ENCODE data around the gene BRD1. TPM values are rescaled to one million over a fixed set of nuclear protein-coding genes. Genes with fewer than 3 reads are reported as not detected.
"Not testable (repeated sequence)": the region's sequence is repeated elsewhere in the genome, so short reads cannot be mapped to it uniquely, and the experiment has no call there.

BRD1 gene
- total RNA-seq, 1 donor from 2014 or later = 23.6 TPM

DNA sequence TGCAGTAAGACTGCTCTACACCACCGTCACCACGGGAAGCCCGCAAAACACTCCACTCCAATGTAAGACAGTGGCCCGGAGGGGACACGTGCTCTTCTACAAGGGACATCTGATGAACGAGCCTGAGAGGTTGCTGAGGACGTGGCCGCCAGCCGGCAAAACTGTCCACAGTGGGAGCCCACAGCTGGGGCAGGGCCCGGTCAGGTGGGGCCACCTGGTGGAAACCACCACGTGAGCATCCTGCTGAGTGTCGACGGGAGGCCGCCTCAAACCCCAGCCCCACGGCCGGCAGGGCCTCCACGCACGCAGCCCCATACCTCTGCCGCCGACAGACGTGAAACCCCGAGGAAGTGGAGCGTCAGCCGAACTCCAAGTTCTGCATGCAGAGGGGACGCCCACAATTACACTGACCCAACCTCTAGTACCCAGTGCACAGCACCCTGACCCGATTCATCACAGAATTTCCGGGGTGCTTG, 42.6 kb downstream of the BRD1 start:
- no peak for DNase-seq (ENCODE audit: low read depth in 2 of 2)

DNA sequence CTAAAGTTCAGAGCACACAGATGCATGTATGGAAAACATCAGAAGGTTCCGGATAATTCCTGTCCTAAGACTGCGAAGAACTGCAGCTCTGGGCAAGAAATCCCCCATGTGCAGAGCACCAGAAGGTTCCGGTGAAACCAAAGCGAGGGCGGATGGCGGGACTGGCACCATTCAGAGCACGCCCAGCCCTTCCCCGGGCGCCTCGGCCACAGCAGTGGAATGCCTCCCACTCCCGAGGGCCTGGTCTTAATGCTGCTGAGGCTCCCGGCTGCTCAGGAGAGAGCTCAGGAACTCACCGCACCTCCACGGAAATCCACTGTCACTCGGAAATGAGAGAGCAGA, 43.1 kb downstream of the BRD1 start:
- DNase-seq (ENCODE audit: low read depth in 2 of 2) = no peak

DNA sequence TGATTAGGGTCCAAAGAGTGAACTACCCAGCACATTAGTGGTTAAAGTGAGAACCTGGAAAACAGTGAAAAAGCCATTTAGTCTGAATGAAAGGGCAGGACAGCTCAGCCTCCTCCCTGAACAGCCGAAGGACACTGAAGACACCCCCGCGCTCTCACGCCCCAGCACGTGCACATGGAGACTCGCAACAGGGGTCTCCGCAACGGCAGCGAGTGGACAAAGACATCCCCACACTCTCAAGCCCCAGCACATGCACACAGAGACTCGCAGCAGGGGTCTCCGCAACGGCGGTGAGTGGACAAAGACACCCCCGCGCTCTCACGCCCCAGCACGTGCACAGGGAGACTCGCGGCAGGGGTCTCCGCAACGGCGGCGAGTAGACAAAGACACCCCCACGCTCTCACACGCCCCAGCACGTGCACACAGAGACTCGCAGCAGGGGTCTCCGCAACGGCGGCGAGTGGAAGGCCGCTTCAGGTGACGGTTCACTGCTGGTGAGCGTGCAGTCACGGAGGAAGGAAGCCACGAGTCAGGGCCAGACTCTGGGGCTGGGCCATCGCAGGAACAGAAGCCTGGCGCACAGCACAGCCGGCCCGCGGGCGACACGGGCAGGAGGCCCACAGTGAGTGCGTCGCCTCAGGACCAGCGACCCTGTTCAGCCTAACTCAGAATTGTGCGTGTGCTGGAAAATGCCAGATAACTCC, 43.6 kb downstream of the BRD1 start:
- peak in 1 of 2 donors; percentile 15 for DNase-seq (ENCODE audit: low read depth in 2 of 2)

DNA sequence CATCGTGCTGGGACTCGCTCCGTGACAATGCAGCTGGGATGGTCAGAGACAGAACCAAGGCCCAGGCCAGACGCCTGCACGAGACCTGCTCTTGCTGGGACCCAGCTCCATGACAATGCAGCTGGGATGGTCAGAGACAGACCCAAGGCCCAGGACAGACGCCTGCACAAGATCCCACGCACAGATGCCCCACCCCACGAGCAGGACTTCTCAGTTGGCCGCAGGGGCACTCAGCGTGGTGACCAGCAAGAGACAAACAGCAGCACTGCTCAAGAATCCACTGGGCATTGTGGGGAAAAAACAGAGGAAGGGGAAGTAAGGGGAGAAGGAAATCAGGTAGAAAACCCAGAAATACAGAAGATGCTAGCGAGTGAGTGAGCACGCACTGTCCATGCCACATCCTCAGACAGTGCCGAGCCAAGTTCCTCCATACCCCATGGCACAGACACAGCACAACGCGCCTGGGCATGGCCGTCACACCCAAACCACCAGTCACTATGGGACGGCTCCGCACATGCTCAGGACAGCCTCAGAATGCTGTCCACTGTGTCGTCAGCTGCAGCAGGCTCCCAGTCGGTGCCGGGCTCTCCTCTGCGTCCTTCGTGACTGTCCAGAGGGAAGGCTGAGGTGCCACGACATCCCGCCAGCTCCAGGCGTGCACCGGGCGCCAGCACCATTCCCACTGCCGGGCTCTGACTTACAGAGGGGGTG, 44.5 kb downstream of the BRD1 start:
- DNase-seq (ENCODE audit: low read depth in 2 of 2) = no peak

DNA sequence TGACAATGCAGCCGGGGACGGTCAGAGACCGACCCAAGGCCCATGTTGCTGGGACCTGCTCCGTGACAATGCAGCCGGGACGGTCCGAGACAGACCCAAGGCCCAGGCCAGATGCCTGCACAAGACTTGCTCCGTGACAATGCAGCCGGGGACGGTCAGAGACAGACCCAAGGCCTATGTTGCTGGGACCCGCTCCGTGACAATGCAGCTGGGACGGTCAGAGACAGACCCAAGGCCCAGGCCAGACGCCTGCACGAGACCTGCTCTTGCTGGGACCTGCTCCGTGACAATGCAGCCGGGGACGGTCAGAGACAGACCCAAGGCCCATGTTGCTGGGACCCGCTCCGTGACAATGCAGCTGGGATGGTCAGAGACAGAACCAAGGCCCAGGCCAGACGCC, 45.8 kb downstream of the BRD1 start:
- not testable (repeated sequence) for DNase-seq (ENCODE audit: low read depth in 2 of 2)

DNA sequence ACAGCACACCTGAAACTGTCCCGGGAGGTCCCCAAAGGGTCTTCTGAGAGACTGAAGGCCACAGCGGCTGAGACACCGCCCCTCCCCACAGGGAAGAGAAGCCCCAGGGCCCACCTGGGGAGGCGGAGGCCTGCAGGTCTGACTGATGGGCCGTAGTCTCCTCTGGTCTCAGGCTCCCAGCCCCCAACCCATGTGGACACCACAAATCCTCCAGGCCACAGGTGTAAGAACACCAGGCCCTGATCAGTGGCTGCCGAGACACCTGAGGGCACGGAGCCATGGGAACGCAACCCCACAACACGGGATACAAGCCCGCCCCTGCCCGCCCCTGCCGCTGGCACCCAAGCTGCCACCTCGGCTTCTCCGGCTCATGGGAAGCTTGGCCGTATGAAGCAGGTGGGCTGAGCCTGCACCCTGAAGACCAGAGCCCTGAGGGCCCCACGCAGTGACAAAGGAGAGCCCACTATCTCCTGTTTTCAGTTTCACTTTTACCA, 46.3 kb downstream of the BRD1 start:
- no peak for DNase-seq (ENCODE audit: low read depth in 2 of 2)

DNA sequence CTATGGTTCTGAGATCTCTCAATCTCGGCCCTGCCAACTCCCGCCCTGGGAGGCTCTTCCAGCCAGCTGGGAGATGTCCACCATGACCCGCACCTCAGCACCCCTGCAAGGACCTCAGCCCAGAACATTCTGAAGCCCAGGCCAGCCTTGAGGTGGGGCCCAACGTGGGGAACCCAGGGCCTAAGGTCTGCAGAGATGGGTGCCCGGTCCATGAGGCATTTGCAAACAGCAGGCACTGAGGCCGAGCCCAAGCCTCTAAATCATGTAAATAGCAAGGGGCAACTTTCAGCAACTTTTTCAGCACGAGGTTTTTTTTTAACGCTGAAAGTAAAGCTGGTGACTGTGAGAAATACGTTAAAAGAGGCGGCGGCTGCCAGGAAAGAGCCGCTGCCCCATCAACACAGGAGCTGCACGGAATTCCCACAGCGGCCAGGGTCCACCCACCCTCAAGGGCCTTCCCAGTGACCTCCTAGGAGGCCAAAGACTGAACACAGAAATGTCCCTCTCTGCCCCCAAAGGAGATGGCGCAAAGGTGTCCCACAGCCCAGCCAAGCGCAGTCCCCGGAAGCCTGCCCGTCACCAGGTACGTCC, 46.9 kb downstream of the BRD1 start:
- no peak for DNase-seq (ENCODE audit: low read depth in 2 of 2)

DNA sequence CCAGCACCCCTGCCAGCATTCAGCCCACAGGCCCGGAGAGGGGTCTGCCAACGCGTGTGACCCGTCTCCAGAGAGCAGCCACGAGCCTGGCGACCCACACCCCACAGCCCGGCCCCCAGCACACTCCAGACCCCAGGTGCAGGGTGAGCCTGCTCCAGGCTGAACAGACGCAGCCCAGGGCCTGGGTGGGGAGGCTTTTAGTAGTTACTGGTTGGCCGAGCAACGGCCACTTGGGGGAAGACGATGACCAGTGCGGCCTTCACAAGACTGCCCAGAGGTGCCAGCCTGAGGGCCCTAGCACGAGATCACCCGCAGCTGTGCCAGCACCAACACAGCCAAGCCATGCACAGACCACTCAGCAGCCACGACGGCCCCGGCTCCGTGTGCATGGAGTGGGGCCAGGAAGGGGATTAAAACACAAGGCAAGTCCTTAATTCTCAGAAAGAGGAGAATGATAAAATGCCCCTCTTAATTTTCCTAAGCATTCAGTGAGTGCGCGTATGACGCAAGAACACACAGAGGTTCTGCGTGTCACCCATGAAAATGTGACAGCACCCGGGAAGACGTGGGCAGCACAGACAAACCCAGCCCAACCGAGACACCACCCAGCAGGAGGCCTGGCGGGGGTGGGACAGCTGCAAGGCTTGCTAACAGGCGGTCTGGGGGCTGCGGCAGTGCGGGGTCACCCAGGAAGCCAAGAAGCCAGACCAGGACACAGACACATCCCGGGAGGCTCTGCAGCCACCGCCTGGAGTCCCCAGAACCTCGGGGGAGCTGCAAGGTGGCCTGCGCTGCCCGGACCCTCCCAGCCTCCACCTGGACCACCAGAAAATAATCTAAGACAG, 47.6 kb downstream of the BRD1 start:
- no peak for DNase-seq (ENCODE audit: low read depth in 2 of 2)

DNA sequence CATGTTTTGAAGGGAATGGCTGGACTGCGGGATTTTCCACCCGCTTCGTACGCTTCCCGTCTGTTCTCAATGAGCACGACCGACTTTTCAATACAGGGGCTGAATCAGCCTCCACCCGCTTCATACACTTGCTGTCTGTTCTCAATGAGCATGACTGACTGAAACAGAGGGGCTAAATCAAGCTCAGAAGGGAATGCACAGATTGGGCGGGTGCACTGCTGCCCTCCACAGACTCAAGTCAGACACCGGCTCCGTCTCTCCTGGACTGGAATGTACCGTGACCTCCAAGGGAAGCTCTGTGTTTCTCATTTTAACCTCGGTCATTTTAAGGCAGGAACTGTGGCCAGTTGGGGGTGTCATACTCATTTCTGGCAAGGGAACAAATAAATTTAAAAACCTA, 48.5 kb downstream of the BRD1 start:
- no peak for DNase-seq (ENCODE audit: low read depth in 2 of 2)

DNA sequence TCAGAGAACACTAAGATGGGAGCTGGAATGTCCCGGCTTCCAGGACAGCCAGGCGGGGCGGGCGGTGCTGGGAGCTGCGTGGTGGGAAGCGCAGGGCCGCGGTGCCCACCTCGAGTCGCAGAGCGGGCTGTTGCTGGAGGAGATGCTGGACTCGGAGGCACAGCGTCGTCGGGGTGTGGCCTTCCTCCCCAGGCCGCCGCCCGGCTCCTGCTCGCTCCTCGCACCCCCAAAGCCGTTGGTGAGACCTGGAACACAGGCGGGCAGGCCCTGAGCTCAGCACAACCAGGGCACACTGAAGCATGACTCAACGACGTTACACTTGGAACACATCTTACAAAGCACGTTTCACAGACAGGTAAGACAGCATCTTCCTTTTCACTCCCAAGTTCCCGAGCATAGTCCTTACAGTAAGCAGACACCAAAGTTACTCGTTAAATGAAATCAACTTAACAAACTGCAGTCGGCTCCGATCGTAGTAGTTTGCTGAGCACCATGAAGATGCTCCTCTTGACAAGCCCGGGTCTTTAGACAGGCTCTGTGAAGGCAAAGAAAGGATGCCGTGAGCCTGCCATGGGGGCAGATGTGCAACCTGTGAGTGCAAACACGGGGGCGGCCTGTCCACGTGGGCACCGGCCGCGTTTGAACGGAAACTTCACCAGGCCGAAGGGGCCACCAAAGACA, 50.0 kb downstream of the BRD1 start:
- no peak for DNase-seq (ENCODE audit: low read depth in 2 of 2)

DNA sequence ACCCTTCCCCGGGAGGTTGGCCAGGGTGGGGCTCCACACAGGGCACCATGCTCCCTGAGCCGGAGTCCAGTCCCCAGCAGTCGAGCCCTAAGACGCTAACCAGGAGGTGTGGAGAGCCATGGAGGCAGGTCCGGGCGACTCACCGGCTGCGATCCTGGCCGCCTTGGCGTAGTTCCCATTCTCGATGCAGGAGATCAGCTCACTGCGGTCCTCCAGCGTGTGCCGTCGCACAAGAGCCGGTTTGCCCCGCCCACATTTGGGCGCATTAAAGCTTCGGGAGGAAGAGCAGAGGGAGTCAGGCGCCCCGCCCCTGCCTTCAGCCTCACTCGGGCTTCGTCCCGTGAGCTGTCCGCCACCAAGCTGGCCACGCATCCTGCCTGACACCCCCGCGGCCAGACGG, 50.8 kb downstream of the BRD1 start:
- no peak for DNase-seq (ENCODE audit: low read depth in 2 of 2)

DNA sequence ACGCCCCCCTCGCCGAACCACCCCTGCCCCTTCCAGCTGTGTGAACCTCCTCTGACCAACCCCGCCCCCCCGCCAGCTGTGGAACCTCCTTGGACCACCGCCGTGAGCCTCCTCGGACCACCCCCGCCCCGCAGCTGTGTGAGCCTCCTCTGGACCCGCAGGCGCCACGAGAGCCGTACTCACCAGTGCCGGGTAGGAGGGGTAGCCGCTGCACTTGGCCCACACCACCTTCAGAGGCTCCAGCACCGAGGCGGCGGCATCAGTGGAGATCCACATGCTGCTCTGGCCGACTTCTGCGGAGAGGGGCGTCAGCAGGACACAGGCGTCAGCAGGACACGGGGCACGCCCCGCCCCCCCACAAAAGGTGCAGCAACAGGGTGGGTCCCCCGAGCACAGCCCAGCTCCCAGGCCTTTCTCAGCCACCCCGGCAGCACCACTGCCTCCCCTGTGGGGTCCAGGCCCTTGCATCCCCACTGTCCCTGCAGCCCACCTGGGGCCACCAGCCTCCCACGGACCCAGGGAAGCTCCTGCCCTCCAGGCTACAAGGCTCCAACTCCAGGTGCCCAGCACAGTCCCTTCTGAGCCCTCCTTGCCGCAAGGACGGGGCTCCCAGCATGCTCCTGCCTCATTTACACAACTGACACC, 51.7 kb downstream of the BRD1 start:
- no peak for DNase-seq (ENCODE audit: low read depth in 2 of 2)

DNA sequence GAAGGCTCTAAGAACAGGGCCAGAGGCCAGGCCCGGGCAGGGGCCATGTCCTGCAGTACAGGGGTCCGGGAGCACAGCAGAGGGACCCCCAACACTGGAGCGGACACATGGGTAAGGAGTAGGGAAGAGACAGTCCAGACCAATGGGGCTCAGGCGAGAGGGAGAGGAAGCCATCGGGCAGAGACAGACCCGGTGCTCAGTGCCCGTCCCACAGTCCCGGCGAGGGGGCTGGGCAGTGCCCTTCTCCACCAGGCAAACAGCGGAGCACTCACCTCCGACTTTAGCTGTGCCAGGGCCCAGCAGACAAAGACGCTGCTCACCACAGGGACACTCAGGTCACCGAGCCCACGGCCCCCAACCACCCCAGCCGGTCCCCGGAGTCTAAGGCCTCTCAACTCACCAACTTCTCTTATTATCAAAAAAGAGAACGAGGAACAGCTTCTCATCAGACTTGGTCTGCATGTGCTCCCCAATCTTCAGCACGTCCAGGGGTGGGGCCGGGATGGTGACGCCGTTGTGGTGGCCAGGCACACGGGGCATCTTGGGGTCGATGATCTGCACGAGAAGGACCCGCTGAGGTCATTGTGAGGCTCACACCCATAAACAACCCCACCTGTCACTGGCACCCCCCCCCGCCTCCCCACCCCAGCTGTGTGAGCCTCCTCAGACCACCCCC, 52.3 kb downstream of the BRD1 start:
- DNase-seq (ENCODE audit: low read depth in 2 of 2) = no peak

DNA sequence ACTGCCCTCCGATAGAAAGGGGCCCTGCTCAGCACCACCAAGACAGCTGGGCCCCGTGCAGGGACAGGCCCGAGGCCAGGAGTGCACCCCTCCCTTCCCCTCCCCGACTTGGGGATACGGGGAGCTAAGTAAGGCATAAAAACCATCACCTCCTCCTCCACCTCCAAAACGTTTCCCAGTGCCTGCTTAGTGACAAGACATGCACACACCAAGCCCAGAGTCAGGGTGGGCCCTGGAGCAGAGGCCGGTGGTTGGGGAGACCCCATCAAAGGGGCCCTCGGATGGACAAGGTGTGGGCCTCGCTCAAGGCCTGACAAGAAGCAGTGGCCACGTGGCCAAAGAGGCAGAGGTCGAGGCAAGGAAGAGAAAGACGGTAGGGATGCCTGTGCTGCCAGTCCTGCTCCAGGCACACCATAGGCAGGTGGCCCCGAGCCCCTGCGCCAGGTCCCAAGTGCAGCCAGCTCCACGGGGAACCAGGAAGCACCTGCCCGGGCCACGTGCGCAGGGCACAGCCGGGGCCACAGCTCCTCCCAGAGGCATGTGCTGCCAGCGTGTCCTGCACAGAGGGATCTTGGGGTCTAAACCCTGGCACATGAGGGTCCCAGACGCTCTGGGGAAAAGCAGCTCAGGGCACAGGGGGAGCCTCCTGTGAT, 53.0 kb downstream of the BRD1 start:
- no peak for DNase-seq (ENCODE audit: low read depth in 2 of 2)

DNA sequence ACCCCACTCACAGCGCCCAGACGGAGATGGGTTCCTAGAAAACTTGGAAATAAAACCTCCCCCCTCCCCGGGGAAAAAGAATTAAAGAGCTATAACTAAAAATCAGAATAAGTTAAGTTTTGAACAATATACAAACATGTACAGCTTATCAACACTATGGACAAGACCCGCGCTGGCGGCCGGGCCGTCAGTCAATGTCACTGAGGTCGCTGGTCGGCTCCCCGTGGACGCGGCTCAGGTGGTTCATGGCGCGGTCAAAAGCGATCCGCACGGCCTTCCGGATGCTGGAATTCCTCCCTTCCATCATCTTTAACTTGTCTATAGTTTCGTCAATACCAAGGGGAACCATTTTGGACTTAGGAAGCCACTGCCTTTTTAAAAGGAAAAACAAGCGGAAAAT, 53.6 kb downstream of the BRD1 start:
- DNase-seq (ENCODE audit: low read depth in 2 of 2) = no peak

DNA sequence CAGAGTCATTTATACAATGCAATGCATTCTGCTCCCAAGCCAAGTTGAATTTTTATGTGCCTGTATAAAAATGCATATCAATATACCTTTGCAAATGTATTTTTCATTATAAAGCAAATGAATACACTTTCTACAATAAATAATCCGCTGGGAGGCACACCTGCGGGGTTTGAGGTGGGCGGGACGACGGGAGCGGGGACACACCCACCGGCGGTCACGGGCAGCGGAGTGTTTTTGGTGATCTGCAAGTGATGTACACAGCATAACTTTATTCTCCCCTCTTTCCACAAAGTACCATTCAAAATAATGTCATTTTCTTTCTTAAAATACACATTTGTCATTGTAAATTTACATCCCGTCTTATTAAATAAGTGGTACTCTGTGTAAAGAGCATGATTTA, 54.1 kb downstream of the BRD1 start:
- DNase-seq (ENCODE audit: low read depth in 2 of 2) = no peak

DNA sequence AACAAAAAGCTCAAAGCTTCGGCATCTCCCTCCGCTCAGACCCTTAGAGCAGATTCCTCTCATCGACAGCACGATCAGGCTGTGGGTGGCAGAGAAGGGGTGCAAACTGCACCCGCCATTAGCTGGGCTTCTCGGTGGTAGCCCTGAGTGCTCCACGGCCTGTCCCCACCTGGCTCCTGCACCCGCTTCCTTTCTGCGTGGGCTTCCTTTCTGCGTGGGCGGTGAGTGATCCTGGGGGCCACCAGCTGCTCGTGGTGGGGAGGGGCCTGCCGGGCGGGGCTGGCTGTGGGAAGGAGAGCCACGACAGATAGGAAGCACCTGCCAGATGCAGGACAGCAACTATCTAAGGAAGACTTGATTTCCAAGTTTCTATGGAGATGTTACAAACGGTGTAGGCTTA, 55.0 kb downstream of the BRD1 start:
- no peak for DNase-seq (ENCODE audit: low read depth in 2 of 2)

DNA sequence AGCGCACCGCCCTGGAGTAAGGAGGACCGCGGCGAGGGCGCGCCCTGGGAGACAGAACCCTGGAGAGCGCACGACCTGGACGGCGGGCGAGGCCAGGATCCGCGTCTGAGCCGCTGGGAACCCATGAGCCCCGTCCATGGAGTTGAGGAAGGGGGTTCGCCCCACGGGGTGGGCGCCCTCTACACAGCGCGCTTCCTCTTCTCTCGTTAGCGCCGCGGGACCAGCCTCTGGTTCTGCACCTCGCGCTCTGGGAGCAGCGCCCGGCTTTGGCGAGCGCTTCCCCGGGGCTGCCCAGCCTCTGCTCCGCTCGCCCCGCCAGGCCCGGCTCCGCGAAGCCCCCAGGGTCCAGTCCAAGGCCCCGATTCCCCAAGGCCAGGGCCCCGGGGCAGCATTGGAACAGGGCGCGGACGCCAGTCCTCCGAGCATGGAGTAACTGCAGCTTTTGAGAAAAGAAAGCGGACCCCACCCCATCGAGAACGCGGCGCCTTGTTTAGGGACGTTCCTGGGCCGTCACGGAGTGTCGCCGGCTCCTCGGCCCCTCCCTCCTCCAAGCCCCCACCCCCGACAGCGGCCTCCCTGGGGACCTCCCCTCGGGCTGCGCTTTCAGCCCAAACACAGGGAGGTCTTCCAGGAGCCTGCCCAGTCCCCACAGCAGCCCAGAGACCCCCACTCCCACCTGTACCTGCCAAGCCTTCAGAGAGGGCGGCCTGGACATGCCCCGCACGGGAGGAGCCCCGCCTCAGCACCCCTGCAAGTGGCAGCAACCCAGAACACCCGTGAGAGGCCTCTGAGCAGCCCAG, 56.2 kb downstream of the BRD1 start:
- DNase-seq (ENCODE audit: low read depth in 2 of 2) = no peak
